ENCODE measurements around the gene FUT3. TPM values are rescaled to one million over a fixed set of nuclear protein-coding genes. Genes with fewer than 3 reads are reported as not detected.
A peak's percentile ranks its signal among the peaks of the same experiment; 100 is the strongest.

Gene FUT3
- total and polyA plus RNA-seq, 9 of the 15 experiments (the other 6 are each of a cell fraction or from before 2014, with no cell fraction given) = 0.09 TPM; not detected in 8

DNA sequence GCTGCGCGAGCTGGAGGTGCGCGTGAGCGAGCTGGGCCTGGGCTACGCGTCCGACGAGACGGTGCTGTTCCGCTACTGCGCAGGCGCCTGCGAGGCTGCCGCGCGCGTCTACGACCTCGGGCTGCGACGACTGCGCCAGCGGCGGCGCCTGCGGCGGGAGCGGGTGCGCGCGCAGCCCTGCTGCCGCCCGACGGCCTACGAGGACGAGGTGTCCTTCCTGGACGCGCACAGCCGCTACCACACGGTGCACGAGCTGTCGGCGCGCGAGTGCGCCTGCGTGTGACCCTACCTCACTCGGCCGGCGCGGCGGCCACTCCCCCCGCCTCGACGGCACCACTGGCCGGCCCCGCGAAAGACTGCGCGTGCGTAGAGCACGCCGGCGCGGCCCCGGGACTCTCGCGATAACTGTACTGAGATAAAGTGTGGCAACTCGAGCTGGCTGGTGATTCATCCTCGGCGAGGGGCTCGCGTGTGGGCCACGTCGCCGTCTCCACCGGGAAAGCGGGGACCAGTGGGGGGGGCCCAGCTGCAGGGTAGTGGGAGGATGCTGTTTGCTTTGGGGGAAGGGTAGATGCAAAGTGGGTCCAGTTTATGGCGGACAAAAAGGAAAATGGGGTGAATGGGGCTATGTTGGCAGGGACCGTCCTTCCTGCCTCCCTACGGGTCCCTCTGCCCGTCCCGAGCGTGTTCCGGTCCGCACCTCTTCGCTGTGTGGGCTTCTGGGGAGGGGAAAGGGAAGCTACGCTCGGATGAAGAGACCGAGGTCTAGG lies 23.2 kb downstream of the FUT3 start (continued):
- no peak for TF ChIP-seq CHD4 (IDR thresholded peaks at IDR 0.05; ENCODE audit: insufficient read depth, insufficient replicate concordance, low read depth, low read length, poor library complexity, severe bottlenecking)
- TF ChIP-seq BMI1 (IDR thresholded peaks at IDR 0.05; ENCODE audit: low read length) = no peak
- TF ChIP-seq ZNF77 (CRISPR knock-in tag; IDR thresholded peaks at IDR 0.05) = no peak
- peak; percentile 96 for TF ChIP-seq THRB (CRISPR knock-in tag; conservative IDR thresholded peaks at IDR 0.05)
- peak; percentile 61 for TF ChIP-seq DACH1 (IDR thresholded peaks at IDR 0.05; ENCODE audit: partially characterized antibody)
- TF ChIP-seq HIVEP1 (CRISPR knock-in tag; IDR thresholded peaks at IDR 0.05) = peak; percentile 57; the same call in 1 of the 2 replicates
- no peak for TF ChIP-seq SIRT6 (IDR thresholded peaks at IDR 0.05; ENCODE audit: low read depth, low read length)
- TF ChIP-seq ZC3H11A (IDR thresholded peaks at IDR 0.05; ENCODE audit: low read depth, low read length) = 0 out of 2 replicates have a peak, but pooled peaks have one; percentile 49
- TF ChIP-seq, protein P1, sequence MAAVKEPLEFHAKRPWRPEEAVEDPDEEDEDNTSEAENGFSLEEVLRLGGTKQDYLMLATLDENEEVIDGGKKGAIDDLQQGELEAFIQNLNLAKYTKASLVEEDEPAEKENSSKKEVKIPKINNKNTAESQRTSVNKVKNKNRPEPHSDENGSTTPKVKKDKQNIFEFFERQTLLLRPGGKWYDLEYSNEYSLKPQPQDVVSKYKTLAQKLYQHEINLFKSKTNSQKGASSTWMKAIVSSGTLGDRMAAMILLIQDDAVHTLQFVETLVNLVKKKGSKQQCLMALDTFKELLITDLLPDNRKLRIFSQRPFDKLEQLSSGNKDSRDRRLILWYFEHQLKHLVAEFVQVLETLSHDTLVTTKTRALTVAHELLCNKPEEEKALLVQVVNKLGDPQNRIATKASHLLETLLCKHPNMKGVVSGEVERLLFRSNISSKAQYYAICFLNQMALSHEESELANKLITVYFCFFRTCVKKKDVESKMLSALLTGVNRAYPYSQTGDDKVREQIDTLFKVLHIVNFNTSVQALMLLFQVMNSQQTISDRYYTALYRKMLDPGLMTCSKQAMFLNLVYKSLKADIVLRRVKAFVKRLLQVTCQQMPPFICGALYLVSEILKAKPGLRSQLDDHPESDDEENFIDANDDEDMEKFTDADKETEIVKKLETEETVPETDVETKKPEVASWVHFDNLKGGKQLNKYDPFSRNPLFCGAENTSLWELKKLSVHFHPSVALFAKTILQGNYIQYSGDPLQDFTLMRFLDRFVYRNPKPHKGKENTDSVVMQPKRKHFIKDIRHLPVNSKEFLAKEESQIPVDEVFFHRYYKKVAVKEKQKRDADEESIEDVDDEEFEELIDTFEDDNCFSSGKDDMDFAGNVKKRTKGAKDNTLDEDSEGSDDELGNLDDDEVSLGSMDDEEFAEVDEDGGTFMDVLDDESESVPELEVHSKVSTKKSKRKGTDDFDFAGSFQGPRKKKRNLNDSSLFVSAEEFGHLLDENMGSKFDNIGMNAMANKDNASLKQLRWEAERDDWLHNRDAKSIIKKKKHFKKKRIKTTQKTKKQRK (IDR thresholded peaks at IDR 0.05; ENCODE audit: borderline replicate concordance, low read depth, low read length) = no peak
- TF ChIP-seq ATF1 (CRISPR knock-in tag; IDR thresholded peaks at IDR 0.05) = peak; percentile 38; the same call in 1 of the 2 replicates
- TF ChIP-seq ATF1 (tag; IDR thresholded peaks at IDR 0.05) = peak; percentile 87
- no peak for TF ChIP-seq TSC22D4 (tag; IDR thresholded peaks at IDR 0.05)
- TF ChIP-seq L3MBTL2 (IDR thresholded peaks at IDR 0.05) = peak; percentile 94
- no peak for TF ChIP-seq EZH2 (IDR thresholded peaks at IDR 0.05; ENCODE audit: borderline replicate concordance, low read depth, low read length)
- peak; percentile 74; the same call in 1 of the 2 replicates for TF ChIP-seq ZNF395 (CRISPR knock-in tag; IDR thresholded peaks at IDR 0.05)
- no peak for TF ChIP-seq ILF3 (IDR thresholded peaks at IDR 0.05; ENCODE audit: borderline replicate concordance)
- TF ChIP-seq, protein P2, sequence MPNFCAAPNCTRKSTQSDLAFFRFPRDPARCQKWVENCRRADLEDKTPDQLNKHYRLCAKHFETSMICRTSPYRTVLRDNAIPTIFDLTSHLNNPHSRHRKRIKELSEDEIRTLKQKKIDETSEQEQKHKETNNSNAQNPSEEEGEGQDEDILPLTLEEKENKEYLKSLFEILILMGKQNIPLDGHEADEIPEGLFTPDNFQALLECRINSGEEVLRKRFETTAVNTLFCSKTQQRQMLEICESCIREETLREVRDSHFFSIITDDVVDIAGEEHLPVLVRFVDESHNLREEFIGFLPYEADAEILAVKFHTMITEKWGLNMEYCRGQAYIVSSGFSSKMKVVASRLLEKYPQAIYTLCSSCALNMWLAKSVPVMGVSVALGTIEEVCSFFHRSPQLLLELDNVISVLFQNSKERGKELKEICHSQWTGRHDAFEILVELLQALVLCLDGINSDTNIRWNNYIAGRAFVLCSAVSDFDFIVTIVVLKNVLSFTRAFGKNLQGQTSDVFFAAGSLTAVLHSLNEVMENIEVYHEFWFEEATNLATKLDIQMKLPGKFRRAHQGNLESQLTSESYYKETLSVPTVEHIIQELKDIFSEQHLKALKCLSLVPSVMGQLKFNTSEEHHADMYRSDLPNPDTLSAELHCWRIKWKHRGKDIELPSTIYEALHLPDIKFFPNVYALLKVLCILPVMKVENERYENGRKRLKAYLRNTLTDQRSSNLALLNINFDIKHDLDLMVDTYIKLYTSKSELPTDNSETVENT (CRISPR knock-in tag; IDR thresholded peaks at IDR 0.05) = peak; percentile 54
- peak; percentile 71 for TF ChIP-seq SIN3B (IDR thresholded peaks at IDR 0.05; ENCODE audit: low read depth)
- no peak for TF ChIP-seq BRD4 (IDR thresholded peaks at IDR 0.05)
- no peak for TF ChIP-seq MIER1 (IDR thresholded peaks at IDR 0.05; ENCODE audit: low read depth)
- TF ChIP-seq NUFIP1 (IDR thresholded peaks at IDR 0.05; ENCODE audit: partially characterized antibody) = no peak

Measured in K562 (cell line).